ENCODE results near the gene RIMS4.

The RIMS4 gene

GRCh38 chr20:44810391-44811149 is at the start of gene RIMS4:
Gene RIMS4, minus strand, starts transcription at chr20:44810546. Its CDS starts 275 bp downstream, at chr20:44810271.
- DNase-seq = no peak

DNA sequence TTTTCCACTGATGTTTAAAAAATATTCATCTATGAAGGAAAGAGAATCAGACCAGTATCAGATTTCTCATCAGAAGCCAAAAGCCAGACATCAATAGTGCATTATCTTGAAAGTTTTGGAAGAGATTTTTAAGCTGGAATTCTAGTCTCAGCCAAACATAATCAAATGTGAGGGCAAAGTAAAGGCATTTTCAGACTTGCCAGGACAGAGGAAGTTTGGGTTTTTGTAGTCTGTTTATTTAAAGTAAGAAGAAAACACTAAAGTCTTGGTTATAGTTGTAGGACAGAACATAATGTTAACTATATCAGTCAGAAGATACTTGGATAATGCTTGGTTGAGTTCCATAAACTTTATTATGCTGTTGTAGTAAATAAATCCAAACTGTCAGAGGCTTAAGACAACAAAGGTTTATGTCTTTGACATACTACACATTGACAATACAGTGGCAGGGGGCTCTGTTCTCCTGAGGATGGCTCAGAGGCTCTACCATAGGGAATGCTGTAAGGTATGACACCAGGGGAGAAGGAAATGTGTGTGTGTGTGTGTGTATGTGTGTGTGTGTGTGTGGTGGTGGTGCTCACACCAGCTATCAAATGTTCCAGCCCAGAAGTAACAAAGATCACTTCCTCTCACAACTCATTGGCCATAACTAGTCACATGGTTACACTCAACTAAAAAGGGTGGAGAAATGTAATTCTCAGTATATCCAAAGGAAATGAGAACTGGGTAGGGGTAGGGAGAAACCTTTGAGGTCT is 48.4 kb upstream of the RIMS4 start:
- no peak for DNase-seq

- no peak for DNase-seq
Measured at GRCh38 chr20:44856856-44857448, 46.6 kb upstream of the RIMS4 start.

GRCh38 chr20:44856442-44856841 is 46.1 kb upstream of the RIMS4 start:
- DNase-seq = no peak

GRCh38 chr20:44851545-44851944 is 41.2 kb upstream of the RIMS4 start:
- DNase-seq = no peak

GRCh38 chr20:44850837-44851236 is 40.5 kb upstream of the RIMS4 start:
- DNase-seq = no peak

GRCh38 chr20:44850272-44850671 is 39.9 kb upstream of the RIMS4 start:
- DNase-seq = no peak

DNA sequence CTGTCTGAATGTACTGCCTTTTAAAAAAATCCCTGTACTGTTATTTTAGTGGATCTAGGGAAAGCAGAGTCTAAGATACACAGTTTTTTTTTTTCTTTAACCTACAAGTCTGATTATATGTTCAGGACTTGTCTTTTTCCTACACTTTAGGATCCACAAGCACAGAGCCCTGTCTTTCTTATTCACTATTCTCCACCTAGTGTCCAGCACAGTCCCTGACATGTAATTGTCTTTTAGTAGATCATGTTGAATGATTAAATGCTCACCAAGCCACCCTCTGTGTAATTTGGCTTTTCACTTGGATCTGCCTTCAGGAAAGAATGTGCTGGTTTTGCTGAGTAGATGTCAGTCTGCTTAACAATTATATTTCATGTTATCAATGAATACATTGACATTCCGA is 39.4 kb upstream of the RIMS4 start:
- no peak for DNase-seq

DNA sequence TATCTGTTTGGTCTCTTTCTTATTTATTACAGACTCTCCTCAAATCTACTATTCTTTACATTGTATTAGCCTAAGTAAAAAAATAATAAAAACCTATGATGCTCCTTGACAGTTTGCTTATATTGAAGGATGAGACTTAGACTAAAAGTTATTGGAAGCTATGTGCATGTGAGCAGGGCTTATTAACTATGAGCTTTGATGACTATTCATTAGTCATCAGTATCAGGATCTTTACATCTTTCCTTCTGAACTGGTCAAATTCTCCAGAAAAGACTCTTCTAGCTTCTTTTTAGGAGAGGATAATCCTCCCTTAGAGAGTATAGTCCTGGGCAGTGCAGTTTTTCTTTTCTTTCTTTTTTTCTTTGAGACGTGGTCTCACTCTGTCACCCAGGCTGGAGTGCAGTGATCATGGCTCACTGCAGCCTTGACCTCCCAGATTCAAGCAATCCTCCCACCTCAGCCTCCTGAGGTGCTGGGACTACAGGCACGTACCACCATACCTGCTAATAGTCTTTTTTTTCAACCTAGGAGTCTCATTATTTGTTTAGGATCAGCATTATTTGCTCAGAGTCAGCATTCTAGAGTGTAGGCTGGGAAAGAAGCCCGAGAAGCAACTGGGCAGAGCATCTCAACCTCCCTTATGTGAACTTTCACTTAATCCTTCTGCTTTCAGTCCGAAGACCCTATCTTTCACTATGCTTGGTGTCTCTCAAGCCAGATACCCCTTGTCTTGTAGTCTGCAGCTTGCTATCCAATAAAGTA is 38.1 kb upstream of the RIMS4 start:
- no peak for DNase-seq

GRCh38 chr20:44843876-44844275 is 33.5 kb upstream of the RIMS4 start:
- no peak for DNase-seq

- no peak for DNase-seq
Measured at GRCh38 chr20:44841955-44842354, 31.6 kb upstream of the RIMS4 start.

DNA sequence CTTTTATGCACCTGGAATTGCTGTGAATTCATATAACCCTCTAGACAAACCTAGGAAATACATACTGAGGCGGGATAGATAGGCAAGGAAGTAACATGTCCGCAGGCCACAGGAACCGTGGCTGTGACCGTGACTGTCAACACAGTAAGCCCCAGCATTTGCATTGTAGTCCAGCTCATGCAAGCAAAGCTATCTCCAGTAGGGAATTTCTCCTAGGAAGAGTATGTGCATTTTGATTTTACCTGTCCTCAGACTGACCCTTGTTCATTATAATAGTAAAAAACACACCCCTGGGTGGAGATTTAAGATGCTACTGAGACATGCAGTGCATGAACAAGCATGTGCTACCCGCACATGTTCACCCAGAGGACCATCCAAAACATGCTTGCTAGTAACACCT is 30.5 kb upstream of the RIMS4 start:
- DNase-seq = no peak

DNA sequence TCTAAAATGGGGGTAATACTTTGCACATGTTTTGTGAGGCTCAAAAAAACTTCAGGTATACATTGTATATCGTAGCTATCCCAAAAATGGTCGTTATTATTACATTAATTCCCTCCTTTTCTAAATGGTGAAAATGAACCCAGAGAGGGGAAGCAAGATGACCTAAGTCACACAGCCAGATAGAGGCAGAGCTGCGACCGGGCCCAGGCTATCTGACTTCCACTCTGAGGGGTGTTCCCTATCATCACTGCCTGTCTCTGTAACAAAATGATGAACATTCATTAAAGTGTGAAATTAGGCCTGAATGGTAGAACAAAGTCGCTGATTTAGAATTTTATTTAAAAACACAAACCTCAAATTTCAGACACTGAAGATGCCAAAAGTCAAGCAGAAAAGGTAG is 29.1 kb upstream of the RIMS4 start:
- no peak for DNase-seq

- no peak for DNase-seq
Measured at GRCh38 chr20:44838521-44838920, 28.2 kb upstream of the RIMS4 start.

- no peak for DNase-seq
Measured at GRCh38 chr20:44837946-44838345, 27.6 kb upstream of the RIMS4 start.

GRCh38 chr20:44836601-44837120 is 26.3 kb upstream of the RIMS4 start:
- DNase-seq = no peak

DNA sequence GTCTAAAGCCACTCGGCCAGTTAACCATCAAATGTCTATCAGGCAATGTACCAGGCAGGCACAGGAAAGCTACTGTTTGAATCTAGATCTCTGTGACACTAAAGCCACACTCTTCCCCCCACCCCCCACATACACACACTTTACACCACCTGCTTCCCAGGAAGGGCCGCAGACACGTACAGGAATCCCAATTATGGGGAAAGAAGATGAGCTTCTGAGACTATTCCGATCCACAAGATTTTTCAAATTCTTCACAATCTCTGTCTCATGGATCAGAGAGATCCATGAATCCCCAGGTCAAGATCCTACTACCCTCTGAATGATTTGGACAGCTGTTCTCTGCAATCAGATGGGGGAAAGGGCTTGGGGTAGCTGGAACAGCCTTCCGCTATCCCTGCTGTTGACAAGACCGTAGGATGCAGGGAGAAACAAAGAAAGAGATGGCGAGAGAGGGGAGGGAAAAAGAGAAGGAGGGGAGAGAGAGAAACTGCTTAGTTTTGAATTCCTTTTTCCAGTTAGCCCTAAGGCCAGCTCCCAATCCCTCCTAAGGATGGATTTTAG is 25.4 kb upstream of the RIMS4 start:
- no peak for DNase-seq

DNA sequence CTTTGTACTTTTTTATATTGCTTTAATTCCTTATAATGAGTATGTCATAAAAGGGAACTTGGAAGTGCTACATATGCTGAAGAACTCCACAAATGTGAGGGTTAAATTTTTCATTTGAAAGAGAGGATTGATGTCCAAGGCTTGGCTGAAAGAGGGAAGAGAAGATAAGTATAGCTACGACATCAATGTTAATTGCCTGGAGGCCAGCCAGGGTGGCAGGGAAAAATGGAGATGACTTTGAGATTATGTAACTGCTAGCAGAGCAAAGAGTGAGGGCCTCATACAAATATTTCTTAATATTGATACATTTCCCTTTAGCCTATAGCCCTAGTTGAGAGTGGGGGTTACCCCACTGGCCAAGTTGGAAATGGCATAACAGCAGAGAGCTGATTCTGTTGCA is 24.8 kb upstream of the RIMS4 start:
- DNase-seq = no peak

DNA sequence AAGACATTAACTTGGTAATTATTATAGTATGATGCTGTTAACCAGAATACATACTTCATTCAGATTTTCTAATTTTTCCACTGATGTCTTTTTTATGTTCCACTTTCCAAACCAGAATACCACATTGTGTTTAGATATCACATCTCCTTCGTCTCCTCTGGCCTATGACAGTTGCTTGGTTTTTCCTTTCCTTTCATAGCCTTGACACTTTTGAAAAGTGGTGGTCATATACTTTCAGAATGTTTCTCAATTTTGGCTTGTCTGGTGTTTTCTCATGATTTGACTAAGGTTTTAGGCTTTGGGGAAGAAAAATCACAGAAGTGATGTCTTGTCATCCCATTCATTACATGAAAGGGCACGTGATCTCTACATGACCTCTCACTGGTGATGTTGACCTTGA is 24.3 kb upstream of the RIMS4 start:
- DNase-seq = no peak

DNA sequence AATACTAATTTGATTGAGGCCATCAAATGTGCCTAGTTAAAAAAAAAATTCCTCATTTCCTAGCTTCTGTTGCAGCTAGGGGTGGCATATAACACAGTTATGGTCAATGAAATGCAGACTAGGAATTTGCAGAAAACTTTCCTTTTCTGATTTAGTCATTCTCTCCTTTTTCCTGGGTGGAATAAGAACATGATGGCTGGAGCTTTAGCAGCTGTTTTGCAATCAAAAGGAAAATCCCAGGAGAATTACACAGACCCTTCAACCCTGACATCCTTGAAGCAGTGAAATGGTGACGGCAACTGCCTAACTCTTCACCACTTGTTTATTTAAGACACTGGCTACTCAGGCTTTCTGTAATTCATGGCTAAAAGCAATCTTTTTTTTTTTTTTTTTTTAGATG is 23.1 kb upstream of the RIMS4 start:
- no peak for DNase-seq

DNA sequence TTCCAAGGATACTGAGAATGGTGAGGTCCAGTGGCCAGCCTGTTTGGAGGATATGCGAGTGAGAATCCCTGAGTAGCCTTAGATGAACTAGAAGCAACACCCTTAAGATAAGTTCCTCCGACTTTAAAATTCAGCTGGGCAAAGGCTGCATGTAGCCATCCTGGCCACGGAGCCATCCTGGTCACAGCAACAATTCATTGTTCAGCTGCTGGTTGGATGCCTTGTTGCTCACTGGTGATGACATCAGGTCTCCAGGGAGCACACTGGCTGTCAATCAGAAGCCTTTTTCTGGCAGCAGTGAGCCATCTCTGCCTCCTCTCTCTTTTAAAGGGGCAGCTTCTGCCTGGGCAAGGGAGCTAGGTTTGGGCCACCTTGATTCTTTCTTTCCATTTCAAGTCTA is 22.4 kb upstream of the RIMS4 start:
- no peak for DNase-seq

GRCh38 chr20:44830995-44831394 is 20.6 kb upstream of the RIMS4 start:
- DNase-seq = no peak

DNA sequence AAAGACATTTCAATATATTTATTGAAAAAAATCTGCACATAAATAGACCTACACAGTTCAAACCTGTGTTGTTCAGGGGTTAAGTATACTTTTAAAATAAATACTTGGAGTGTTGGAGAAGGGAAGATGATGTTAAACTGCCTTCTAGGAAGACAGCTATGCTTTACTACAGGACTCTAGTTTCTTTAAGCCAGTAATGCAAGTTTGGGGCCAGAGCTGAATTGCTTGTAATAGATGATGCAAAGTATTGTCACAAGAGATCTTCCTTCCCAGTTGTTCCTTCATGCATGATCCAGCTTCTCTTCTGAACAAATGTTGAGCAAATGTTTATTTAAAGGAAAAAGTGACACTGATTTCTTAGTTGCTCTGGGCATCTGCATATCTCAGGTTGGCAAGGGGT is 20.2 kb upstream of the RIMS4 start:
- no peak for DNase-seq
